ENCODE data around the gene RERE.
A peak's percentile ranks its signal among the peaks of the same experiment; 100 is the strongest.

- TF ChIP-seq EP300 (IDR thresholded peaks at IDR 0.05) = no peak
- TF ChIP-seq, protein P1, sequence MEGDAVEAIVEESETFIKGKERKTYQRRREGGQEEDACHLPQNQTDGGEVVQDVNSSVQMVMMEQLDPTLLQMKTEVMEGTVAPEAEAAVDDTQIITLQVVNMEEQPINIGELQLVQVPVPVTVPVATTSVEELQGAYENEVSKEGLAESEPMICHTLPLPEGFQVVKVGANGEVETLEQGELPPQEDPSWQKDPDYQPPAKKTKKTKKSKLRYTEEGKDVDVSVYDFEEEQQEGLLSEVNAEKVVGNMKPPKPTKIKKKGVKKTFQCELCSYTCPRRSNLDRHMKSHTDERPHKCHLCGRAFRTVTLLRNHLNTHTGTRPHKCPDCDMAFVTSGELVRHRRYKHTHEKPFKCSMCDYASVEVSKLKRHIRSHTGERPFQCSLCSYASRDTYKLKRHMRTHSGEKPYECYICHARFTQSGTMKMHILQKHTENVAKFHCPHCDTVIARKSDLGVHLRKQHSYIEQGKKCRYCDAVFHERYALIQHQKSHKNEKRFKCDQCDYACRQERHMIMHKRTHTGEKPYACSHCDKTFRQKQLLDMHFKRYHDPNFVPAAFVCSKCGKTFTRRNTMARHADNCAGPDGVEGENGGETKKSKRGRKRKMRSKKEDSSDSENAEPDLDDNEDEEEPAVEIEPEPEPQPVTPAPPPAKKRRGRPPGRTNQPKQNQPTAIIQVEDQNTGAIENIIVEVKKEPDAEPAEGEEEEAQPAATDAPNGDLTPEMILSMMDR (IDR thresholded peaks at IDR 0.05) = peak; percentile 88 to 92 (median 88)
- no peak for TF ChIP-seq POLR2AphosphoS5 (IDR thresholded peaks at IDR 0.05)
Measured at GRCh38 chr1:8560611-8561544, 256.6 kb downstream of the RERE start.
